Transverse colon (tissue), 4 donors: ENCODE data around the gene BDKRB2. TPM values are rescaled to one million over a fixed set of nuclear protein-coding genes. Genes with fewer than 3 reads are reported as not detected.

Experiments
- DNase-seq: peaks from one replicate; pipeline ENCODE4 v3.0.0-alpha.2; 2019
- H3K27ac ChIP-seq, 4 donors: fragments of 200-600 bp; sonication (generic); 2 replicates each; pipeline ENCODE4 v1.5.1; 2016 to 2018; ENCODE audit warnings: inconsistent platforms in 4 of 4
- H3K27me3 ChIP-seq: fragments of 200-600 bp; sonication (generic); 2 replicates; pipeline ENCODE4 v1.5.1; 2017; ENCODE audit warnings: inconsistent platforms
- H3K36me3 ChIP-seq, 4 donors: fragments of 200-600 bp; sonication (generic); 2 replicates each; pipeline ENCODE4 v1.5.1; 2017 to 2019; ENCODE audit warnings: inconsistent platforms in 4 of 4
- H3K4me1 ChIP-seq, 4 donors: fragments of 200-600 bp; sonication (generic); 2 replicates each; pipeline ENCODE4 v1.5.1; 2017 to 2020; ENCODE audit warnings: inconsistent platforms in 4 of 4
- H3K4me3 ChIP-seq, 4 donors: fragments of 200-600 bp; sonication (generic); 1 replicate in 1 of 4; 2 replicates in 3 of 4; pipeline versions ENCODE4 v1.5.1 to v1.6.1; 2017 to 2019; ENCODE audit warnings: inconsistent platforms in 4 of 4
- H3K9me3 ChIP-seq, 2 donors: fragments of 200-600 bp; sonication (generic); 2 replicates each; pipeline ENCODE4 v1.5.1; 2017 to 2019; ENCODE audit warnings: inconsistent platforms in 2 of 2
- EP300 ChIP-seq: sonication (generic); formaldehyde crosslinking; IDR thresholded peaks from one replicate; pipeline ENCODE4 v1.6.1; 2017; ENCODE audit warnings: antibody characterized with exemption, low read depth
- POLR2A ChIP-seq: fragments of 450-650 bp; IDR thresholded peaks from one replicate; pipeline ENCODE4 v1.6.1; 2016; ENCODE audit warnings: antibody characterized with exemption, mild to moderate bottlenecking, moderate library complexity
- POLR2AphosphoS5 ChIP-seq, 3 donors: sonication (generic); formaldehyde crosslinking; IDR thresholded peaks; one replicate each; pipeline ENCODE4 v1.6.1; 2016; ENCODE audit warnings: antibody characterized with exemption in 3 of 3
- WGBS, 2 donors: methylation state at CpG; one replicate each; pipeline ENCODE4 v1.1.5; 2018; ENCODE audit warnings: low coverage in 1 of 2; 5-methylcytosine and 5-hydroxymethylcytosine counted together
- in situ Hi-C, 4 donors: fragments of 200-750 bp; cut with MboI; loops; one replicate each; pipeline versions ENCODE4 v1.15.0 to v1.15.1; 2017; ENCODE audit warnings: low sequenced_read_pairs in 3 of 4, low pct_ligation_motif_present in 1 of 4, low pct_unique_long_range_greater_than_20kb in 1 of 4
- intact Hi-C: fragments of 100-400 bp; cut with DNase I; formaldehyde crosslinking; loops from one replicate; pipeline ENCODE4 v1.15.1; 2023; ENCODE audit warnings: low total_unique reads
- total RNA-seq, 4 donors: library from RNA; depleted of rRNA; stranded (reverse); fragments of >200 nt; gene quantifications; one replicate each; pipeline ENCODE4 v1.1.0, GENCODE V29; 2016
- TF ChIP-seq, protein P1 (sequence below), 5 experiments: fragments of 200-600 bp in 3 of 5; fragments of 450-650 bp in 2 of 5; sonication (generic) in 3 of 5; IDR thresholded peaks; 1 replicate in 2 of 5; 2 replicates in 3 of 5; pipeline ENCODE4 v1.5.1; 2016 to 2017; ENCODE audit warnings: antibody characterized with exemption in 5 of 5, inconsistent platforms in 3 of 5, mild to moderate bottlenecking in 2 of 5, moderate library complexity in 1 of 5

Gene BDKRB2
- total RNA-seq, 4 donors from 2014 or later = 2.6 to 19.8 (median 17.4) TPM

DNA sequence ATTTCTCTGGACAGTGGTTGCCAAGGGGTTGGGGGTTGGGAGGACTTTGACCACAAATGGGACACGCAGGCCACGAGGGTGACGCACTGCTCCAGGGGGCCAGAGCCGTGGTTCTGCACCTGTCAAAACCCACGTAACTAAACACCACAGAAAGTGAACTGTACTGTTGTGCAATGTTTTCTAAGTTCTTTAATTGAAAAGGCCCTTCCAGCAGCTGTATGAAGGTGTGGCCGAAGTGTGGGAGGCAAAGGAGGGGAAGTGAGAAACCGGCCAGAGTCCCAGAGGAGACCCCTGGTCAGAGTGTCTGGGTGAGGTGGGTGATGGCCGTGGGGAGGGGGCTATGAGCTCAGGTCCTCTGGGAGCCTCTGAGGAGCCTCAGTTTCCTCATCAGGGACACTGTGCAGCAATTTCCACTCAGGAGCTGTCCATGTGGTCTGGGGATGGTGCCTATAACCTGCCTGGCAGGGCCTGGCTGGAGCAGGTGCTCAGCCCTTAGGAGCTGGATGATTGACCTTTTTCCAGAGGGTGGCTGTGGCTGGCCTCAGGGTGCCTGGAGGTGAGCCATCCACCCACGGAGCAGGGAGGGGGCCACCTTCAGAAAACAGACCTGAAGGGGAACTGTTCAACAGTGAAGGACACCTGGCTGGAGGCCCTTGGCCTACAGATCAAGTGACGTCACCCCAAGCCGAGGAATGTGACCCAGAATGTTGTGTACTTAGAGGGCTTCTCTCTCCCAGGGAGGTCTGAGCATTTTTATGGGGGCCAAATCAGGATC lies 9.8 kb upstream of the BDKRB2 start:
- no peaks in the 10 kb centered on the region for H3K27me3 ChIP-seq
- 49 to 66% methylated on average over 6 to 10 of the region's 11 CpGs for WGBS, 2 donors
- H3K27ac ChIP-seq = no peak overlapping the region
- TF ChIP-seq EP300 (no peak), POLR2A (no peak), POLR2AphosphoS5 (IDR thresholded peaks at IDR 0.05) (no peak)
- TF ChIP-seq, protein P1, sequence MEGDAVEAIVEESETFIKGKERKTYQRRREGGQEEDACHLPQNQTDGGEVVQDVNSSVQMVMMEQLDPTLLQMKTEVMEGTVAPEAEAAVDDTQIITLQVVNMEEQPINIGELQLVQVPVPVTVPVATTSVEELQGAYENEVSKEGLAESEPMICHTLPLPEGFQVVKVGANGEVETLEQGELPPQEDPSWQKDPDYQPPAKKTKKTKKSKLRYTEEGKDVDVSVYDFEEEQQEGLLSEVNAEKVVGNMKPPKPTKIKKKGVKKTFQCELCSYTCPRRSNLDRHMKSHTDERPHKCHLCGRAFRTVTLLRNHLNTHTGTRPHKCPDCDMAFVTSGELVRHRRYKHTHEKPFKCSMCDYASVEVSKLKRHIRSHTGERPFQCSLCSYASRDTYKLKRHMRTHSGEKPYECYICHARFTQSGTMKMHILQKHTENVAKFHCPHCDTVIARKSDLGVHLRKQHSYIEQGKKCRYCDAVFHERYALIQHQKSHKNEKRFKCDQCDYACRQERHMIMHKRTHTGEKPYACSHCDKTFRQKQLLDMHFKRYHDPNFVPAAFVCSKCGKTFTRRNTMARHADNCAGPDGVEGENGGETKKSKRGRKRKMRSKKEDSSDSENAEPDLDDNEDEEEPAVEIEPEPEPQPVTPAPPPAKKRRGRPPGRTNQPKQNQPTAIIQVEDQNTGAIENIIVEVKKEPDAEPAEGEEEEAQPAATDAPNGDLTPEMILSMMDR (IDR thresholded peaks at IDR 0.05) = no peak
- DNase-seq = no peak
- peaks cover 0 to 10% (median 1%) of the 10 kb centered on the region in 4 donors for H3K4me1 ChIP-seq
- H3K9me3 ChIP-seq = no peaks in the 10 kb centered on the region
- in situ Hi-C loops = loop anchor here in 1 of 4 donors (5.0 kb wide), 1 partner anchor 78 kb away; no protein-coding TSS in a partner anchor
- H3K4me3 ChIP-seq = no peak overlapping the region
- no peaks in the 10 kb centered on the region for H3K36me3 ChIP-seq
- intact Hi-C loops = loop anchor here (1.0 kb wide), 1 partner anchor 22 kb away; no protein-coding TSS in a partner anchor

DNA sequence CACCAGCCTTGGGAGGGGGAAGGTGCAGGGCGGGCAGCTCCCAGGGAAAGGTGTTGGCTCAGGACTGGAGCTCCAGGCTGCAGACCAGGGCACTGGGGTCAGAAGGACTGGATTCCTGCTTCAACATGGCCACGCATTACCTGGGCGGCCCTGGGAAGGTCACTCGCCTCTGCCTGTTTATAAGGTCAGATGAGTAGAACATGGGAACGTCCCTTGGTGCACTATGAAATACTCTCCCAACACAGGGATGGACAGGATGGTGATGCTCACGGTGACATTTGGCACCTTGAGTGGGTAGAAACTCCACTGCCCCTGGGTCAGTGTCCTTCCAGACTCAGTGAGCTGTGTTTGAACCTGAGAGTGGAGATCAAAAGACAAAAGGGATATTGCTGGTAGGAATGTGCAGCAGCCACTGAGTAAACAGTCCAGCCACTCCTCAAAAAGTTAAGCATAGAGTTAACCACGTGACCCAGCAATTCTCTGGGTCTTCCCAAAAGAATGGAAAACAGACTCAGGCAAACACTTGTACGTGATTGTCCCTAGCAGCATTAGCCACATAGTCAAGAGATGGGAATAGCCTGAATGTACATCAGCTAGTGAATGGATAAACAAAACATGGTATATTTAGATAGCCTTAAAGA lies 9.1 kb upstream of the BDKRB2 start:
- in situ Hi-C loops = no loop called here
- no peaks in the 10 kb centered on the region for H3K9me3 ChIP-seq
- peaks cover 0 to 10% (median 1%) of the 10 kb centered on the region in 4 donors for H3K4me1 ChIP-seq
- no peaks in the 10 kb centered on the region for H3K36me3 ChIP-seq
- DNase-seq = no peak
- H3K4me3 ChIP-seq = no peak overlapping the region
- TF ChIP-seq, protein P1 (IDR thresholded peaks at IDR 0.05) = peak in 1 of 5 experiments; percentile 14
- no peak for TF ChIP-seq POLR2A
- WGBS, 2 donors = 56 to 69% methylated on average over 2 to 8 of the region's 8 CpGs
- intact Hi-C loops = no loop called here
- H3K27ac ChIP-seq = no peak overlapping the region
- H3K27me3 ChIP-seq = no peaks in the 10 kb centered on the region

DNA sequence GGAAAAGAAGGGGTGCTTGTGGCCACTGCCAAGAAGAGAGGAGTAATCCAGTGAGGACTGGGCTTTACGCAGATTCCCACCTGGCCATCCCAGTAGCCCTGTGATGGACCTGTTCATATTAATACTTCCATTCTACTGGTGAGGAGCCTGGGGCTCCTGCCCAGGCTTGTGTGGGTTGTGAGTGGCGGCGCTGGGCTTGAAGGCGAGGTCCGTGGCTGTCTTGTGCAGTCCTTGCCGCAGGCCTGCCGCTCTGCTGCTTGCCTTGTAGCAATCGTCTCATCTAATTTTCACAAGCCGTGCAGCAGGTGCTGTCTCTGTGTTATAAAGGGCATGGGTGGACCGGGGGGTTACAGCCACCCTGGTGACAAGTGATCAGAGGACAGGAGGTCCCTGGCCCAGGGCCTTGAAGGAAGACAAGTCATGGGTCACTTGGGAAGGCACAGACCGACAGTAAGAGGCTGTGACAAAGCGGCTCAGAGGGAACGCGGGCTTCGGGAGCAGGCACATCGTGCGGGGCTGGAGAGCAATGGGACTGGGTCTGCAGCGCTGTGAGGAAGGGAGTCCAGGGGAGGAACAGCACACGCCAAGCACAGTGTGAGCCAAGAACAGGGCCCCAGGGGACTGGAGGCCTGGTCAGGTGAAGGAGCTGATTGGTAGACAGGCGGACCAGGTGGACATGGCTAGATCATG lies 7.3 kb upstream of the BDKRB2 start:
- Histone ChIP-seq H3K4me3 (no peak overlapping the region), H3K27ac (no peak overlapping the region), H3K27me3 (no peaks in the 10 kb centered on the region), H3K36me3 (no peaks in the 10 kb centered on the region), H3K9me3 (no peaks in the 10 kb centered on the region), H3K4me1 (peaks cover 0 to 10% (median 1%) of the 10 kb centered on the region in 4 donors)
- in situ Hi-C loops = no loop called here
- 95% methylated on average over 20 of the region's 20 CpGs; no CpG with 5 or more reads in 1 of the 2 donors for WGBS, 2 donors
- TF ChIP-seq EP300 (no peak), POLR2AphosphoS5 (IDR thresholded peaks at IDR 0.05) (no peak), POLR2A (no peak)
- TF ChIP-seq, protein P1 (IDR thresholded peaks at IDR 0.05) = no peak
- DNase-seq = no peak
- intact Hi-C loops = no loop called here

DNA sequence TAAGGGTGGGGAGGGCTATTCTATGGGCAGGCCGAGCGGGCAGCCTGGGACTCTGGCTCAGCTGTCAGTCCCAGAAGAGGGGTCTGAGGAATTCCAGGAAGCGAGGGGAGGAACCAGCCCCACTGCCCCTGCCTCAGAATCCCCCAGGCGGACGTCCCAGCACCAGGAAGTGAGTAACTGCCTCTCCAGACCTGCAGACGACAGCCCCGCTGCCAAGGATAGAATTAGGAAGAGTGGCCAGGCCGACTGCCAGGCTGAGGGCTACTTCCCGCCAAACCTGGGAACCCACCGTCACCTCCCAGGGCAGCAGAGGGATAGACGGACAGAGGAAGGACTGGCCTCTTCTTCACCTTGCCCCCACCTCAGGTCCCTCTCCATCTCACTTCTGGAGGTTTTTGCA lies 6.7 kb upstream of the BDKRB2 start:
- 20 to 74% methylated on average over 1 to 11 of the region's 11 CpGs for WGBS, 2 donors
- no peak overlapping the region for H3K4me3 ChIP-seq
- H3K4me1 ChIP-seq = peaks cover 0 to 10% (median 1%) of the 10 kb centered on the region in 4 donors
- TF ChIP-seq EP300 (no peak), POLR2AphosphoS5 (IDR thresholded peaks at IDR 0.05) (no peak), POLR2A (no peak)
- TF ChIP-seq, protein P1 (IDR thresholded peaks at IDR 0.05) = no peak
- H3K27ac ChIP-seq = no peak overlapping the region
- H3K36me3 ChIP-seq = no peaks in the 10 kb centered on the region
- intact Hi-C loops (no loop called here), in situ Hi-C loops (no loop called here)
- no peak for DNase-seq
- no peaks in the 10 kb centered on the region for H3K27me3 ChIP-seq
- H3K9me3 ChIP-seq = no peaks in the 10 kb centered on the region
